Mucosa of descending colon (tissue), 3 donors: ENCODE results near the gene CHST1. TPM values are rescaled to one million over a fixed set of nuclear protein-coding genes. Genes with fewer than 3 reads are reported as not detected.

Experiments
- ATAC-seq: fragments of 200-7000 bp; cut with Tn5 transposase; one replicate; pipeline ENCODE4 v1.9.1; 2020; ENCODE audit warnings: mild to moderate bottlenecking, moderate library complexity
- DNase-seq, 3 donors: peaks; one replicate each; pipeline ENCODE4 v3.0.0-alpha.2; 2020
- H3K36me3 ChIP-seq: fragments of 200-600 bp; one replicate; pipeline ENCODE4 v1.8.0; 2021; ENCODE audit warnings: low read depth, mild to moderate bottlenecking
- H3K4me1 ChIP-seq: fragments of 200-600 bp; one replicate; pipeline ENCODE4 v1.8.0; 2021; ENCODE audit warnings: low read depth, mild to moderate bottlenecking
- H3K4me3 ChIP-seq: fragments of 200-600 bp; one replicate; pipeline ENCODE4 v1.8.0; 2021; ENCODE audit warnings: mild to moderate bottlenecking
- H3K9me3 ChIP-seq: fragments of 200-600 bp; one replicate; pipeline ENCODE4 v1.8.0; 2021; ENCODE audit warnings: mild to moderate bottlenecking
- intact Hi-C, 2 donors: fragments of 100-400 bp; cut with DNase I in 1 of 2; cut with micrococcal nuclease in 1 of 2; formaldehyde crosslinking; loops; one replicate each; pipeline versions ENCODE4 v1.11.0 to v1.11.1; 2022; cut with DNase I, micrococcal nuclease
- microRNA-seq: library from miRNA; unstranded; fragments of <30 nt; microRNA quantifications from one replicate; pipeline ENCODE4, GENCODE V29; 2019
- total RNA-seq, 3 donors: library from RNA; stranded (reverse); fragmentation: NEBNext Ultra II Directional in 2 of 3; extraction: Animal tissue kit (Norgen Biotek cat#: 25700) in 2 of 3; gene quantifications; one replicate each; pipeline versions ENCODE4 v1.2.1 to v1.2.4, GENCODE V29; 2021 to 2023
- TF ChIP-seq, protein P1 (sequence below): fragments of 200-600 bp; IDR thresholded peaks from one replicate; pipeline ENCODE4 v1.8.0; 2022; ENCODE audit warnings: antibody characterized with exemption, mild to moderate bottlenecking
- donor health status: DM: no; HTN: no; CAD: no; lungs with moderate emphysema.
- donor health status: DM: no; HTN: no; CAD: no.
- donor health status: DM: no; HTN: yes; CAD: no.

Gene CHST1
- total RNA-seq, 3 donors from 2014 or later: 0.58 to 2.8 (median 1.4) TPM

DNA sequence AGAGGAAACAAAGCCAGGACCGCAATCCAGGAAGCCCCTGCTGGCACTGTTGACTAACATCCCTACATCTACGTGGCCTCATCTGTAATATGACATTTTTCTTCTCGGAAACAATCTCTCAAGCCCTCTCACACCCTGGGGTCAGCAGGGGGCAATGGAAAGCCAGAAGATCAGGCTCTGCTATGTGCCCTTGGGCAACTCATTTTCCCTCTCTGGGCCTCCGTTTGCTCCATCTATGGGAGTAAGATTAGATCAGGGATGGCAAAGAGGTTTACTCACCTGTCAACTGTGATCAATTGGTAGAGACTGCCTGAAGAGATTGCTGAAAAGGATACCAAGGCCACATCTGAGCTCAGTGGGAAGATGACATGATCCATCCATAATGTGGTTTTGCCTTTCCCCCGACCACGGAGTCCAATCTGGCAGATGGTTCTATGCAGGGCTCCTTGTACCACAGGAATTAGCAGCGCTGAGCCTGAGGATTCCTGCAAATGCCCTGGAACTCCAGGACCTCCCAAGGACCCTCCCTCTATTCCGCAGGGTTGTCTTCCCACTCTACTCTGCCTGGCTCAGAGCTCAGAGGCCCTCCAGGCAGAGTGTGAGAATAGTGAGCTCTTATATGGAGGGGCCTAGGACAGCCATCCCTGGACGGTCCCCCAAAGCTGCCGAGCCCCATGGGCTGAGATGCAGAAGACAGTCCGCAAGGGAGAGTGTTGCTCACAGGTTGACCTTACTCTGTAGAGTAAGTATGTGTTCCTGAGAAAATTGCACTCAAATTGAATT lies 66.1 kb downstream of the CHST1 start:
- ATAC-seq (no peak), DNase-seq (no peak)
- no peaks in the 10 kb centered on the region for H3K9me3 ChIP-seq
- TF ChIP-seq, protein P1, sequence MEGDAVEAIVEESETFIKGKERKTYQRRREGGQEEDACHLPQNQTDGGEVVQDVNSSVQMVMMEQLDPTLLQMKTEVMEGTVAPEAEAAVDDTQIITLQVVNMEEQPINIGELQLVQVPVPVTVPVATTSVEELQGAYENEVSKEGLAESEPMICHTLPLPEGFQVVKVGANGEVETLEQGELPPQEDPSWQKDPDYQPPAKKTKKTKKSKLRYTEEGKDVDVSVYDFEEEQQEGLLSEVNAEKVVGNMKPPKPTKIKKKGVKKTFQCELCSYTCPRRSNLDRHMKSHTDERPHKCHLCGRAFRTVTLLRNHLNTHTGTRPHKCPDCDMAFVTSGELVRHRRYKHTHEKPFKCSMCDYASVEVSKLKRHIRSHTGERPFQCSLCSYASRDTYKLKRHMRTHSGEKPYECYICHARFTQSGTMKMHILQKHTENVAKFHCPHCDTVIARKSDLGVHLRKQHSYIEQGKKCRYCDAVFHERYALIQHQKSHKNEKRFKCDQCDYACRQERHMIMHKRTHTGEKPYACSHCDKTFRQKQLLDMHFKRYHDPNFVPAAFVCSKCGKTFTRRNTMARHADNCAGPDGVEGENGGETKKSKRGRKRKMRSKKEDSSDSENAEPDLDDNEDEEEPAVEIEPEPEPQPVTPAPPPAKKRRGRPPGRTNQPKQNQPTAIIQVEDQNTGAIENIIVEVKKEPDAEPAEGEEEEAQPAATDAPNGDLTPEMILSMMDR: no peak
- H3K4me3 ChIP-seq: no peak overlapping the region
- H3K4me1 ChIP-seq: no peaks in the 10 kb centered on the region
- intact Hi-C loops: no loop called here
- H3K36me3 ChIP-seq: no peaks in the 10 kb centered on the region

Small RNAs within 50 kb of the gene (microRNA-seq; reads per million reads assigned to microRNA genes)
- gene MIR7154: not detected

Other genes with a start within 250 kb of the CHST1 start
- 10 to 100 TPM; 26.6 to 47.8 (median 35.6) TPM for gene SLC35C1, start 139.5 kb upstream of the CHST1 start, total RNA-seq
- 10 to 100 TPM; 26.0 to 52.0 (median 28.8) TPM for gene CRY2, start 181.9 kb upstream of the CHST1 start, total RNA-seq
- gene MAPK8IP1, start 220.0 kb upstream of the CHST1 start, total RNA-seq: 10 to 100 TPM in 1 of 3 donors, 1 to 10 TPM in 2; 1.6 to 12.3 (median 2.5) TPM
- gene FREY1, start 241.6 kb upstream of the CHST1 start, total RNA-seq: 1 to 10 TPM in 2 of 3 donors, under 1 TPM in 1; 0.81 to 2.2 (median 1.5) TPM